Spleen (tissue), 11 donors: Measurements from ENCODE around the gene KEAP1. TPM values are rescaled to one million over a fixed set of nuclear protein-coding genes. Genes with fewer than 3 reads are reported as not detected.

Experiments used
- DNase-seq: peaks from one replicate; pipeline ENCODE4 v3.0.0-alpha.2; 2020
- H3K27ac ChIP-seq, 8 donors: fragments of 200-600 bp; sonication (generic) in 7 of 8; 1 replicate in 4 of 8; 2 replicates in 4 of 8; pipeline versions ENCODE4 v1.5.0 to v1.8.0; 2016 to 2021; ENCODE audit warnings: inconsistent platforms in 4 of 8, mild to moderate bottlenecking in 4 of 8, moderate library complexity in 1 of 8
- H3K27me3 ChIP-seq, 7 donors: fragments of 200-600 bp; sonication (generic) in 6 of 7; replicated peaks in 1 of 7; 1 replicate in 4 of 7; 2 replicates in 3 of 7; pipeline versions ENCODE4 v1.5.0 to v1.8.0; 2016 to 2021; ENCODE audit warnings: inconsistent platforms in 3 of 7, mild to moderate bottlenecking in 1 of 7
- H3K36me3 ChIP-seq, 6 donors: fragments of 200-600 bp; sonication (generic) in 5 of 6; 1 replicate in 4 of 6; 2 replicates in 2 of 6; pipeline versions ENCODE4 v1.5.0 to v1.8.0; 2016 to 2021; ENCODE audit warnings: inconsistent platforms in 2 of 6
- H3K4me1 ChIP-seq, 6 donors: fragments of 200-600 bp; sonication (generic) in 5 of 6; 1 replicate in 3 of 6; 2 replicates in 3 of 6; pipeline versions ENCODE4 v1.5.0 to v1.8.0; 2016 to 2021; ENCODE audit warnings: inconsistent platforms in 3 of 6
- H3K4me3 ChIP-seq, 8 donors: fragments of 200-600 bp; sonication (generic) in 7 of 8; 1 replicate in 4 of 8; 2 replicates in 4 of 8; pipeline versions ENCODE4 v1.5.0 to v1.8.0; 2016 to 2021; ENCODE audit warnings: inconsistent platforms in 4 of 8, mild to moderate bottlenecking in 4 of 8, moderate library complexity in 2 of 8
- H3K9me3 ChIP-seq, 8 donors: fragments of 200-600 bp; sonication (generic) in 7 of 8; 1 replicate in 4 of 8; 2 replicates in 4 of 8; pipeline versions ENCODE4 v1.5.0 to v1.8.0; 2016 to 2021; ENCODE audit warnings: inconsistent platforms in 4 of 8
- POLR2A ChIP-seq, 3 donors: fragments of 450-650 bp; IDR thresholded peaks; one replicate each; pipeline ENCODE4 v1.5.1; 2017; ENCODE audit warnings: antibody characterized with exemption in 3 of 3, mild to moderate bottlenecking in 1 of 3
- POLR2AphosphoS5 ChIP-seq, 3 donors: sonication (generic); formaldehyde crosslinking; IDR thresholded peaks; one replicate each; pipeline ENCODE4 v1.5.1; 2017; ENCODE audit warnings: antibody characterized with exemption in 3 of 3
- WGBS, 5 donors: extraction: QIAGEN DNeasy Blood & Tissue Kit in 3 of 5; methylation state at CpG; one replicate each; pipeline versions ENCODE4 v1.1.5 to v1.1.7; 2013 to 2018; 5-methylcytosine and 5-hydroxymethylcytosine counted together
- intact Hi-C: fragments of 100-400 bp; cut with DNase I; formaldehyde crosslinking; loops from one replicate; pipeline ENCODE4 v1.15.0; 2023; ENCODE audit warnings: low total_unique reads
- polyA plus RNA-seq, 3 donors: library from polyadenylated mRNA; stranded (reverse); fragments of 200-250 nt; gene quantifications; one replicate each; pipeline ENCODE4 v1.2.1, GENCODE V29; 2013
- total RNA-seq, 7 donors: library from RNA; depleted of rRNA in 3 of 7; stranded (reverse); fragments of >200 nt in 3 of 7; fragmentation: NEBNext Ultra II Directional in 4 of 7; extraction: Animal tissue kit (Norgen Biotek cat#: 25700) in 4 of 7; gene quantifications; one replicate each; pipeline versions ENCODE4 v1.1.0 to v1.2.1, GENCODE V29; 2016 to 2021
- TF ChIP-seq, protein P1 (sequence below), 11 experiments: fragments of 200-600 bp in 7 of 11; fragments of 450-650 bp in 4 of 11; sonication (generic) in 4 of 11; IDR thresholded peaks in 8 of 11; conservative IDR thresholded peaks in 3 of 11; 1 replicate in 7 of 11; 2 replicates in 4 of 11; pipeline versions ENCODE4 v1.4.0 to v1.8.0; 2016 to 2021; ENCODE audit warnings: antibody characterized with exemption in 11 of 11, inconsistent platforms in 4 of 11, mild to moderate bottlenecking in 1 of 11
- donor health status: healthy with polysubstance abuse.
- donor health status: DM: no; HTN: no; CAD: no; lungs with moderate emphysema.
- donor health status: DM: no; HTN: no; CAD: no.
- donor health status: Bipolar disorder and iron deficiency.
- donor health status: healthy.
- donor health status: DM: no; HTN: no; CAD: no.
- donor health status: DM: yes; HTN: yes; CAD: no.

The KEAP1 gene
- total and polyA plus RNA-seq, 10 donors: 33.3 to 59.5 (median 44.2) TPM

- Histone ChIP-seq H3K4me3 (no peak overlapping the region), H3K9me3 (no peaks in the 10 kb centered on the region), H3K27ac (peak overlapping the region in 2 of 8 donors; percentile 3 to 14), H3K4me1 (peaks cover 23 to 80% (median 43%) of the 10 kb centered on the region in 6 donors), H3K36me3 (peaks cover 0 to 99% (median 87%) of the 10 kb centered on the region in 6 donors), H3K27me3 (no peaks in the 10 kb centered on the region)
- intact Hi-C loops: no loop called here
- 80 to 92% (median 86%) methylated on average over 5 to 6 of the region's 6 CpGs for WGBS, 5 donors
- no peak for DNase-seq
- TF ChIP-seq POLR2AphosphoS5 (IDR thresholded peaks at IDR 0.05): no peak
- no peak for TF ChIP-seq POLR2A (IDR thresholded peaks at IDR 0.05)
- TF ChIP-seq, protein P1, sequence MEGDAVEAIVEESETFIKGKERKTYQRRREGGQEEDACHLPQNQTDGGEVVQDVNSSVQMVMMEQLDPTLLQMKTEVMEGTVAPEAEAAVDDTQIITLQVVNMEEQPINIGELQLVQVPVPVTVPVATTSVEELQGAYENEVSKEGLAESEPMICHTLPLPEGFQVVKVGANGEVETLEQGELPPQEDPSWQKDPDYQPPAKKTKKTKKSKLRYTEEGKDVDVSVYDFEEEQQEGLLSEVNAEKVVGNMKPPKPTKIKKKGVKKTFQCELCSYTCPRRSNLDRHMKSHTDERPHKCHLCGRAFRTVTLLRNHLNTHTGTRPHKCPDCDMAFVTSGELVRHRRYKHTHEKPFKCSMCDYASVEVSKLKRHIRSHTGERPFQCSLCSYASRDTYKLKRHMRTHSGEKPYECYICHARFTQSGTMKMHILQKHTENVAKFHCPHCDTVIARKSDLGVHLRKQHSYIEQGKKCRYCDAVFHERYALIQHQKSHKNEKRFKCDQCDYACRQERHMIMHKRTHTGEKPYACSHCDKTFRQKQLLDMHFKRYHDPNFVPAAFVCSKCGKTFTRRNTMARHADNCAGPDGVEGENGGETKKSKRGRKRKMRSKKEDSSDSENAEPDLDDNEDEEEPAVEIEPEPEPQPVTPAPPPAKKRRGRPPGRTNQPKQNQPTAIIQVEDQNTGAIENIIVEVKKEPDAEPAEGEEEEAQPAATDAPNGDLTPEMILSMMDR (IDR thresholded peaks at IDR 0.05 in 8 of 11, conservative IDR thresholded peaks at IDR 0.05 in 3 of 11): no peak
Measured at GRCh38 chr19:10550336-10550735, 47.2 kb upstream of the KEAP1 start.

- no peak for TF ChIP-seq POLR2AphosphoS5 (IDR thresholded peaks at IDR 0.05)
- no peak for TF ChIP-seq POLR2A (IDR thresholded peaks at IDR 0.05)
- TF ChIP-seq, protein P1 (IDR thresholded peaks at IDR 0.05 in 8 of 11, conservative IDR thresholded peaks at IDR 0.05 in 3 of 11): no peak
- peaks cover 0 to 95% (median 81%) of the 10 kb centered on the region in 6 donors for H3K36me3 ChIP-seq
Measured at GRCh38 chr19:10549733-10550132, 46.6 kb upstream of the KEAP1 start.

GRCh38 chr19:10548746-10549276, 45.7 kb upstream of the KEAP1 start:
- Histone ChIP-seq H3K27me3 (no peaks in the 10 kb centered on the region), H3K36me3 (peaks cover 0 to 86% (median 72%) of the 10 kb centered on the region in 6 donors), H3K27ac (no peak overlapping the region), H3K4me3 (no peak overlapping the region), H3K4me1 (peaks cover 20 to 77% (median 40%) of the 10 kb centered on the region in 6 donors), H3K9me3 (no peaks in the 10 kb centered on the region)
- no peak for DNase-seq
- TF ChIP-seq POLR2AphosphoS5 (IDR thresholded peaks at IDR 0.05): peak in 1 of 3 donors; percentile 36
- no peak for TF ChIP-seq POLR2A (IDR thresholded peaks at IDR 0.05)
- TF ChIP-seq, protein P1 (IDR thresholded peaks at IDR 0.05 in 8 of 11, conservative IDR thresholded peaks at IDR 0.05 in 3 of 11): no peak
- intact Hi-C loops: no loop called here
- 92 to 98% (median 96%) methylated on average over 13 to 18 of the region's 18 CpGs for WGBS, 5 donors

More at GRCh38 chr19:10549733-10550132, 46.6 kb upstream of the KEAP1 start:
- DNase-seq: no peak
- WGBS, 5 donors: 87 to 95% (median 89%) methylated on average over 7 of the region's 7 CpGs
- Histone ChIP-seq H3K9me3 (no peaks in the 10 kb centered on the region), H3K27ac (peak overlapping the region in 2 of 8 donors; percentile 3 to 14), H3K4me1 (peaks cover 25 to 80% (median 43%) of the 10 kb centered on the region in 6 donors), H3K27me3 (no peaks in the 10 kb centered on the region), H3K4me3 (no peak overlapping the region)
- intact Hi-C loops: no loop called here

- peaks cover 9 to 71% (median 28%) of the 10 kb centered on the region in 6 donors for H3K4me1 ChIP-seq
- no peaks in the 10 kb centered on the region for H3K9me3 ChIP-seq
- intact Hi-C loops: no loop called here
- no peak overlapping the region for H3K4me3 ChIP-seq
- WGBS, 5 donors: 87 to 96% (median 93%) methylated on average over 10 to 17 of the region's 17 CpGs
- peak in 1 of 3 donors; percentile 39 for TF ChIP-seq POLR2AphosphoS5 (IDR thresholded peaks at IDR 0.05)
- TF ChIP-seq, protein P1 (IDR thresholded peaks at IDR 0.05 in 8 of 11, conservative IDR thresholded peaks at IDR 0.05 in 3 of 11): no peak
- no peaks in the 10 kb centered on the region for H3K27me3 ChIP-seq
- H3K36me3 ChIP-seq: peaks cover 0 to 66% (median 53%) of the 10 kb centered on the region in 6 donors
- no peak overlapping the region for H3K27ac ChIP-seq
- DNase-seq: no peak
Measured at GRCh38 chr19:10546817-10547216, 43.7 kb upstream of the KEAP1 start.
